Measurements from ENCODE around the gene CHST11. TPM values are rescaled to one million over a fixed set of nuclear protein-coding genes. Genes with fewer than 3 reads are reported as not detected.
A peak's percentile ranks its signal among the peaks of the same experiment; 100 is the strongest.

CHST11 gene
- total RNA-seq, 4 donors from 2014 or later: 20.8 to 56.7 (median 26.5) TPM

GRCh38 chr12:104701756-104702155, 245.0 kb downstream of the CHST11 start:
- Histone ChIP-seq H3K4me3 (no peak overlapping the region), H3K27me3 (no peaks in the 10 kb centered on the region), H3K27ac (no peak overlapping the region), H3K4me1 (peaks cover 0 to 20% (median 10%) of the 10 kb centered on the region in 4 donors), H3K36me3 (no peaks in the 10 kb centered on the region), H3K9me3 (no peaks in the 10 kb centered on the region)
- 98 to 100% methylated on average over 3 of the region's 3 CpGs for WGBS, 2 donors
- TF ChIP-seq POLR2A (IDR thresholded peaks at IDR 0.05): no peak
- TF ChIP-seq, protein P1, sequence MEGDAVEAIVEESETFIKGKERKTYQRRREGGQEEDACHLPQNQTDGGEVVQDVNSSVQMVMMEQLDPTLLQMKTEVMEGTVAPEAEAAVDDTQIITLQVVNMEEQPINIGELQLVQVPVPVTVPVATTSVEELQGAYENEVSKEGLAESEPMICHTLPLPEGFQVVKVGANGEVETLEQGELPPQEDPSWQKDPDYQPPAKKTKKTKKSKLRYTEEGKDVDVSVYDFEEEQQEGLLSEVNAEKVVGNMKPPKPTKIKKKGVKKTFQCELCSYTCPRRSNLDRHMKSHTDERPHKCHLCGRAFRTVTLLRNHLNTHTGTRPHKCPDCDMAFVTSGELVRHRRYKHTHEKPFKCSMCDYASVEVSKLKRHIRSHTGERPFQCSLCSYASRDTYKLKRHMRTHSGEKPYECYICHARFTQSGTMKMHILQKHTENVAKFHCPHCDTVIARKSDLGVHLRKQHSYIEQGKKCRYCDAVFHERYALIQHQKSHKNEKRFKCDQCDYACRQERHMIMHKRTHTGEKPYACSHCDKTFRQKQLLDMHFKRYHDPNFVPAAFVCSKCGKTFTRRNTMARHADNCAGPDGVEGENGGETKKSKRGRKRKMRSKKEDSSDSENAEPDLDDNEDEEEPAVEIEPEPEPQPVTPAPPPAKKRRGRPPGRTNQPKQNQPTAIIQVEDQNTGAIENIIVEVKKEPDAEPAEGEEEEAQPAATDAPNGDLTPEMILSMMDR (IDR thresholded peaks at IDR 0.05): no peak
- no peak for TF ChIP-seq EP300 (IDR thresholded peaks at IDR 0.05)
- DNase-seq (ENCODE audit: low spot score in 2 of 2): no peak

DNA sequence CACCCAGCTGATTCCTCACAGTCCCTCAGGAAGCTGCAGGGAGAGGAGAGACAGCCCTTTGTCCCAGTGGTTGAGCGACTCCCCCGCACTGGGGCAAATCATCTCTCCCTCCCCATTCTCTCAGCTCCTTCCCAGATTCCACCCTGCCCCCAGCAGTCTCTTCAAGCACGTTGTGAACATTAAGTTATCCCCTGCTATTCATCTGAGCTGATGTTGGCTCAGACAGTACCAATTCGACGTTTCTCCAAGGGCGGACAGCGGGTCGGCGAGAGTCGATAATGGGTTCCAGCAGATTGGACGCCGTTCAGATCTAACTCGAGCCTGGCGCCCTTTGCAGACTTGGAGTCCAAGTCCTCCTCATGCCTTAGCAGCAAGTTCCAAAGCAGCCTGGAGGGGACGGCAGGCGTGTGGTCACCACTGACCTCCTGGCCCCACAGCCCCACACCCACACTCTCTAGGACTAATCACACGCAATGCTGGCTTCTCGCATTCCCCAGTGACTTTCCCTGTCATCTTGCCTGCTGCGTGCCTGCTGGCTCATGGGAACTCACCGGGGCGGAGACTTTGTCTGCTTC, 245.9 kb downstream of the CHST11 start:
- Histone ChIP-seq H3K4me1 (peaks cover 0 to 20% (median 10%) of the 10 kb centered on the region in 4 donors), H3K36me3 (no peaks in the 10 kb centered on the region), H3K9me3 (no peaks in the 10 kb centered on the region), H3K27me3 (no peaks in the 10 kb centered on the region), H3K4me3 (no peak overlapping the region), H3K27ac (no peak overlapping the region)
- DNase-seq (ENCODE audit: low spot score in 2 of 2): peak; percentile 58 to 64
- WGBS, 2 donors: 36 to 46% methylated on average over 18 to 21 of the region's 21 CpGs
- TF ChIP-seq, protein P1 (IDR thresholded peaks at IDR 0.05): no peak
- TF ChIP-seq EP300 (IDR thresholded peaks at IDR 0.05) (peak in 1 of 2 donors; percentile 52), POLR2A (IDR thresholded peaks at IDR 0.05) (no peak)

GRCh38 chr12:104703372-104703771, 246.6 kb downstream of the CHST11 start:
- H3K4me1 ChIP-seq: peaks cover 0 to 20% (median 10%) of the 10 kb centered on the region in 4 donors
- no peaks in the 10 kb centered on the region for H3K36me3 ChIP-seq
- peak overlapping the region in 1 of 4 donors; percentile 5 for H3K27ac ChIP-seq
- no peak for DNase-seq (ENCODE audit: low spot score in 2 of 2)
- H3K27me3 ChIP-seq: no peaks in the 10 kb centered on the region
- no peaks in the 10 kb centered on the region for H3K9me3 ChIP-seq
- H3K4me3 ChIP-seq: no peak overlapping the region
- WGBS, 2 donors: 93 to 97% methylated on average over 8 of the region's 8 CpGs
- TF ChIP-seq POLR2A (IDR thresholded peaks at IDR 0.05) (no peak), EP300 (IDR thresholded peaks at IDR 0.05) (no peak)

GRCh38 chr12:104704224-104704779, 247.6 kb downstream of the CHST11 start:
- H3K4me1 ChIP-seq: peaks cover 0 to 14% (median 10%) of the 10 kb centered on the region in 4 donors
- H3K27me3 ChIP-seq: no peaks in the 10 kb centered on the region
- no peak overlapping the region for H3K4me3 ChIP-seq
- H3K9me3 ChIP-seq: no peaks in the 10 kb centered on the region
- 78 to 86% methylated on average over 7 of the region's 7 CpGs for WGBS, 2 donors
- no peak for TF ChIP-seq EP300 (IDR thresholded peaks at IDR 0.05)
- no peak for TF ChIP-seq POLR2A (IDR thresholded peaks at IDR 0.05)
- TF ChIP-seq, protein P1 (IDR thresholded peaks at IDR 0.05): no peak
- H3K36me3 ChIP-seq: no peaks in the 10 kb centered on the region
- DNase-seq (ENCODE audit: low spot score in 2 of 2): no peak
- no peak overlapping the region for H3K27ac ChIP-seq

GRCh38 chr12:104707194-104707593, 250.4 kb downstream of the CHST11 start:
- TF ChIP-seq POLR2A (IDR thresholded peaks at IDR 0.05) (no peak), EP300 (IDR thresholded peaks at IDR 0.05) (no peak)
- TF ChIP-seq, protein P1 (IDR thresholded peaks at IDR 0.05): no peak
- no peak overlapping the region for H3K4me3 ChIP-seq
- H3K36me3 ChIP-seq: no peaks in the 10 kb centered on the region
- H3K4me1 ChIP-seq: peaks cover 0 to 27% (median 19%) of the 10 kb centered on the region in 4 donors
- no peak for DNase-seq (ENCODE audit: low spot score in 2 of 2)
- H3K9me3 ChIP-seq: no peaks in the 10 kb centered on the region
- whole genome bisulfite sequencing, 2 donors: 40 to 44% methylated on average over 5 of the region's 5 CpGs
- no peaks in the 10 kb centered on the region for H3K27me3 ChIP-seq
- H3K27ac ChIP-seq: no peak overlapping the region
